GM12878 (cell line): ENCODE results near the gene SASH1. TPM values are rescaled to one million over a fixed set of nuclear protein-coding genes. Genes with fewer than 3 reads are reported as not detected.

Experiments used
- ATAC-seq: fragments of 200-7000 bp; cut with Tn5 transposase; 3 replicates; pipeline ENCODE4 v1.9.1; 2020; ENCODE audit warnings: mild to moderate bottlenecking, moderate library complexity
- BruUV-seq: library from RNA; stranded (reverse); fragments of 400-500 nt; replicated peaks from 2 replicates; lab custom pipeline; 2021; lab: Mats Ljungman, UMichigan
- CTCF ChIA-PET: fragments of 300-600 bp; sonication (Branson Sonifier 250); formaldehyde crosslinking; extraction: SDS; loops from one replicate; lab custom pipeline; 2021; ENCODE audit warnings: inconsistent platforms; lab: Yijun Ruan, JAX
- POLR2A ChIA-PET: fragments of 350-600 bp; formaldehyde crosslinking; extraction: SDS; loops from one replicate; lab custom pipeline; 2021; ENCODE audit warnings: inconsistent platforms; lab: Charles Lee
- RAD21 ChIA-PET: fragments of 300-600 bp; sonication (Branson Sonifier 250); formaldehyde crosslinking; loops from one replicate; lab custom pipeline; 2023; ENCODE audit warnings: antibody characterized with exemption; ENCODE audit not compliant: unreplicated experiment; lab: Charles Lee
- SMC1A ChIA-PET: fragments of 300-600 bp; sonication (Branson Sonifier 250); formaldehyde crosslinking; loops from one replicate; lab custom pipeline; 2023; ENCODE audit not compliant: unreplicated experiment, uncharacterized antibody; lab: Charles Lee
- DNase-seq: peaks from one replicate; pipeline ENCODE4 v3.0.0-alpha.2; 2011; ENCODE audit warnings: low read depth, low spot score
- FAIRE-seq: peaks from 3 replicates; lab custom pipeline; 2011; peaks lifted over from hg19 to GRCh38; lab: Jason Lieb, UNC
- H2AFZ ChIP-seq: 2 replicates; pipeline ENCODE4 v1.6.0; 2011; ENCODE audit warnings: low read depth, low read length, control low read depth; ENCODE audit not compliant: control insufficient read depth
- H3K27ac ChIP-seq: 2 replicates; pipeline ENCODE4 v1.5.1; 2011; ENCODE audit warnings: control low read depth; ENCODE audit not compliant: control insufficient read depth, insufficient read depth
- H3K27me3 ChIP-seq, 2 experiments: replicated peaks in 1 of 2; 2 replicates each; pipeline versions ENCODE4 v1.6.0 to v1.6.1; 2011; ENCODE audit warnings: low read length in 1 of 2; ENCODE audit not compliant: control insufficient read depth in 2 of 2, insufficient read depth in 2 of 2
- H3K36me3 ChIP-seq, 2 experiments: 2 replicates each; pipeline ENCODE4 v1.5.1; 2011; ENCODE audit warnings: low read length in 1 of 2; ENCODE audit not compliant: control insufficient read depth in 2 of 2, insufficient read depth in 2 of 2
- H3K4me1 ChIP-seq: 2 replicates; pipeline ENCODE4 v1.6.1; 2011; ENCODE audit warnings: mild to moderate bottlenecking, low read length, moderate library complexity, mixed read lengths; ENCODE audit not compliant: control insufficient read depth, insufficient read depth
- H3K4me2 ChIP-seq: 2 replicates; pipeline ENCODE4 v1.6.0; 2011; ENCODE audit warnings: control low read depth; ENCODE audit not compliant: control insufficient read depth, insufficient read depth
- H3K4me3 ChIP-seq: fragments of 200-600 bp; sonication (generic); 2 replicates; pipeline ENCODE4 v1.5.1; 2016
- H3K79me2 ChIP-seq: 2 replicates; pipeline ENCODE4 v1.6.0; 2011; ENCODE audit warnings: low read length; ENCODE audit not compliant: control insufficient read depth, insufficient read depth
- H3K9ac ChIP-seq: 2 replicates; pipeline ENCODE4 v1.8.0; 2011; ENCODE audit warnings: low read length, control low read depth, mixed read lengths; ENCODE audit not compliant: control insufficient read depth, insufficient read depth
- H3K9me3 ChIP-seq: replicated peaks from 3 replicates; pipeline ENCODE4 v1.5.1; 2011; ENCODE audit warnings: mild to moderate bottlenecking, low read length; ENCODE audit not compliant: control insufficient read depth, insufficient read depth
- H4K20me1 ChIP-seq: 2 replicates; pipeline ENCODE4 v1.6.0; 2011; ENCODE audit not compliant: control insufficient read depth, insufficient read depth
- CBX5 ChIP-seq: sonication (generic); IDR thresholded peaks from 2 replicates; pipeline ENCODE4 v1.6.1; 2016; ENCODE audit warnings: low read depth, moderate library complexity, mild to moderate bottlenecking, inconsistent platforms
- CREB1 ChIP-seq: IDR thresholded peaks from 2 replicates; pipeline ENCODE4 v1.6.1; 2012; ENCODE audit warnings: low read depth, mild to moderate bottlenecking, inconsistent platforms
- E2F8 ChIP-seq: fragments of 450-650 bp; IDR thresholded peaks from 2 replicates; pipeline ENCODE4 v1.6.1; 2018; ENCODE audit warnings: mild to moderate bottlenecking, low read depth, moderate library complexity; ENCODE audit not compliant: partially characterized antibody
- EZH2 ChIP-seq: IDR thresholded peaks from 2 replicates; pipeline ENCODE4 v1.6.1; 2012; ENCODE audit warnings: low read depth, mild to moderate bottlenecking, control low read depth, inconsistent platforms, low read length, borderline replicate concordance; ENCODE audit not compliant: control insufficient read depth
- JUNB ChIP-seq: IDR thresholded peaks from 2 replicates; pipeline ENCODE4 v1.6.1; 2016; ENCODE audit warnings: antibody characterized with exemption, mild to moderate bottlenecking
- MEF2B ChIP-seq: fragments of 450-650 bp; IDR thresholded peaks from 2 replicates; pipeline ENCODE4 v1.6.1; 2018; ENCODE audit warnings: mild to moderate bottlenecking, moderate library complexity; ENCODE audit not compliant: partially characterized antibody, poor library complexity, severe bottlenecking
- NBN ChIP-seq: fragments of 450-650 bp; IDR thresholded peaks from 2 replicates; pipeline ENCODE4 v1.6.1; 2016
- PAX5 ChIP-seq: IDR thresholded peaks from 2 replicates; pipeline ENCODE4 v1.6.1; 2011; ENCODE audit warnings: low read depth, low read length, borderline replicate concordance
- POLR2AphosphoS5 ChIP-seq: IDR thresholded peaks from 2 replicates; pipeline ENCODE4 v1.6.1; 2011; ENCODE audit warnings: mild to moderate bottlenecking, low read length, inconsistent platforms
- SIX5 ChIP-seq: IDR thresholded peaks from 2 replicates; pipeline ENCODE4 v1.6.1; 2011; ENCODE audit warnings: mild to moderate bottlenecking, low read depth, low read length, moderate library complexity; ENCODE audit not compliant: severe bottlenecking
- SMAD1 ChIP-seq: fragments of 450-650 bp; IDR thresholded peaks from 2 replicates; pipeline ENCODE4 v1.6.1; 2018; ENCODE audit warnings: mild to moderate bottlenecking, low read depth; ENCODE audit not compliant: partially characterized antibody
- SREBF2 ChIP-seq: IDR thresholded peaks from 2 replicates; pipeline ENCODE4 v1.6.1; 2012; ENCODE audit warnings: mild to moderate bottlenecking, low read length
- TAF1 ChIP-seq: IDR thresholded peaks from 2 replicates; pipeline ENCODE4 v1.6.1; 2011; ENCODE audit warnings: mild to moderate bottlenecking, low read depth, low read length, borderline replicate concordance
- WRNIP1 ChIP-seq: IDR thresholded peaks from 2 replicates; pipeline ENCODE4 v1.6.1; 2011; ENCODE audit warnings: low read depth, low read length, improper control_type of control experiment, borderline replicate concordance
- ZBED1 ChIP-seq: IDR thresholded peaks from 2 replicates; pipeline ENCODE4 v1.6.1; 2016; ENCODE audit warnings: borderline replicate concordance
- ZNF274 ChIP-seq: IDR thresholded peaks from one replicate; pipeline ENCODE4 v1.8.0; 2011; ENCODE audit not compliant: insufficient read length, insufficient read depth
- WGBS: methylation state at CpG from one replicate; pipeline ENCODE4 v1.1.6; 2016; ENCODE audit warnings: low lambda C conversion rate; ENCODE audit not compliant: insufficient replicate concordance, insufficient coverage; ENCODE audit errors: missing lambda C conversion rate; 5-methylcytosine and 5-hydroxymethylcytosine counted together
- in situ Hi-C: fragments of 300-500 bp; cut with MboI; formaldehyde crosslinking; loops from 9 replicates; pipeline ENCODE4 v1.14.3; 2018; ENCODE audit warnings: mixed read lengths
- intact Hi-C: fragments of 100-400 bp; cut with micrococcal nuclease; formaldehyde crosslinking; loops from one replicate; pipeline ENCODE4 v1.14.2; 2022; ENCODE audit not compliant: unreplicated experiment
- polyA plus RNA-seq, 11 experiments: library from polyadenylated mRNA; depleted of rRNA in 4 of 11; unstranded in 6 of 11; stranded (reverse) in 5 of 11; fragments of >200 nt; fragmentation: Nextera tagmentation in 4 of 11; fragmentation: Illumina TruSeq in 1 of 11; extraction: Ambion mirVana in 4 of 11; extraction: Trizol in 1 of 11; gene quantifications; 1 replicate in 1 of 11; 2 replicates in 10 of 11; pipeline versions ENCODE4 v1.2.1 to v1.2.3, GENCODE V29; 2011 to 2016; ENCODE audit warnings: inconsistent platforms in 2 of 11, missing spikeins in 2 of 11, low read depth in 1 of 11
- total RNA-seq, 4 experiments: library from RNA; depleted of rRNA in 3 of 4; stranded (reverse); fragments of >200 nt in 3 of 4; fragmentation: Illumina TruSeq in 1 of 4; extraction: Trizol in 1 of 4; gene quantifications; 2 replicates each; pipeline versions ENCODE4 v1.2.1 to v1.2.3, GENCODE V29; 2013 to 2021
- TF ChIP-seq, protein P1 (sequence below): IDR thresholded peaks from 2 replicates; pipeline ENCODE4 v1.6.1; 2012; ENCODE audit warnings: low read depth, low read length, improper control_type of control experiment

SASH1 gene
- total and polyA plus RNA-seq, 10 of the 15 experiments (the other 5 are each of a cell fraction or from before 2014, with no cell fraction given), result 0.01 to 0.73 (median 0.14) TPM; not detected in 4

DNA sequence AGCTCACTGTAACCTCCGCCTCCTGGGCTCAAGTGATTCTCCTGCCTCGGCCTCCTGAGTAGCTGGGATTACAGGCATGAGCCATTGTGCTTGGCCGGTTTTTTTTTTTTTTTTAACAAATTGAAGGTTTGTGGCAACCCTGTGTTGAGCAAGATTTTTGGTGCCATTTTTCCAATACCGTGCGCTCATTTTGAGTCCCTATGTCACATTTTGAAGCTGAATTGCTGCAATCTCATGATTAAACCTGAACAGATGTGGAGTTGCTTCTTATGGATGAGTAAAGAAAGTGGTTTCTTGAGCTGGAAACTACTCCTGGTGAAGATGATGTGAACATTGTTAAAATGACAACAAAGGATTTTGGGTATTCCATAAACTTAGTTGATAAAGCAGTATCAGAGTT is 16.6 kb downstream of the SASH1 start (continued):
- TF ChIP-seq CBX5, result no peak
- TF ChIP-seq SMAD1, result no peak

GRCh38 chr6:148364056-148364824 is 21.6 kb downstream of the SASH1 start:
- SMC1A ChIA-PET, result no interaction called here
- ATAC-seq (no peak), DNase-seq (no peak), FAIRE-seq (no peak)
- no peak for TF ChIP-seq CREB1
- no peak for TF ChIP-seq TAF1
- no peak for TF ChIP-seq PAX5
- TF ChIP-seq EZH2, result no peak
- TF ChIP-seq POLR2AphosphoS5, result no peak
- no peak for TF ChIP-seq E2F8
- TF ChIP-seq SREBF2, result no peak
- TF ChIP-seq, protein P1, sequence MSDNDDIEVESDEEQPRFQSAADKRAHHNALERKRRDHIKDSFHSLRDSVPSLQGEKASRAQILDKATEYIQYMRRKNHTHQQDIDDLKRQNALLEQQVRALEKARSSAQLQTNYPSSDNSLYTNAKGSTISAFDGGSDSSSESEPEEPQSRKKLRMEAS, result no peak
- no peak for TF ChIP-seq JUNB
- TF ChIP-seq ZNF274, result no peak
- no peak for TF ChIP-seq ZBED1
- no peak for TF ChIP-seq MEF2B
- no peak for TF ChIP-seq SIX5
- TF ChIP-seq WRNIP1, result no peak
- TF ChIP-seq NBN, result no peak
- intact Hi-C loops (no loop called here), in situ Hi-C loops (no loop called here)
- POLR2A ChIA-PET, result no interaction called here
- 13% methylated on average over 11 of the region's 11 CpGs for WGBS
- Histone ChIP-seq H3K36me3 (no peaks in the 10 kb centered on the region), H3K79me2 (no peaks in the 10 kb centered on the region), H2AFZ (no peak overlapping the region), H4K20me1 (no peaks in the 10 kb centered on the region), H3K9me3 (no peaks in the 10 kb centered on the region), H3K4me3 (no peak overlapping the region), H3K9ac (no peak overlapping the region), H3K4me1 (no peaks in the 10 kb centered on the region), H3K27ac (no peak overlapping the region), H3K27me3 (no peaks in the 10 kb centered on the region), H3K4me2 (no peak overlapping the region)
- BruUV-seq, result no TSS peak
- CTCF ChIA-PET, result no interaction called here
- RAD21 ChIA-PET, result no interaction called here
